SK-MEL-5 (cell line): ENCODE measurements around the gene KPRP. TPM values are rescaled to one million over a fixed set of nuclear protein-coding genes. Genes with fewer than 3 reads are reported as not detected.

Experiments used
- total RNA-seq: library from RNA; depleted of rRNA; stranded (reverse); fragments of >200 nt; shearing (Covaris generic); gene quantifications from 2 replicates; pipeline ENCODE4 v1.2.3, GENCODE V29; 2014; rRNA removed

Gene KPRP
- total RNA-seq, 1 experiment from 2014 or later, result not detected

Other genes starting within 250 kb of the KPRP start
- gene LCE5A, start 247.2 kb upstream of the KPRP start, total RNA-seq, result not detected in 2 replicates
- gene CRCT1, start 243.5 kb upstream of the KPRP start, total RNA-seq, result not detected in 2 replicates
- gene LCE3E, start 191.2 kb upstream of the KPRP start, total RNA-seq, result not detected in 2 replicates
- not detected in 2 replicates for gene LCE3D, start 177.5 kb upstream of the KPRP start, total RNA-seq
- gene LCE3C, start 157.8 kb upstream of the KPRP start, total RNA-seq, result not detected in 2 replicates
- not detected in 2 replicates for gene LCE3B, start 144.2 kb upstream of the KPRP start, total RNA-seq
- gene LCE3A, start 134.9 kb upstream of the KPRP start, total RNA-seq, result not detected in 2 replicates
- gene LCE2D, start 94.6 kb upstream of the KPRP start, total RNA-seq, result not detected in 2 replicates
- not detected in 2 replicates for gene LCE2C, start 82.7 kb upstream of the KPRP start, total RNA-seq
- gene LCE2B, start 71.9 kb upstream of the KPRP start, total RNA-seq, result not detected in 2 replicates
- gene LCE2A, start 59.7 kb upstream of the KPRP start, total RNA-seq, result 2.5 and 3.3 TPM in 2 replicates
- not detected in 2 replicates for gene LCE4A, start 49.9 kb upstream of the KPRP start, total RNA-seq
- not detected in 2 replicates for gene LCE1F, start 17.1 kb downstream of the KPRP start, total RNA-seq
- not detected in 2 replicates for gene LCE1E, start 28.2 kb downstream of the KPRP start, total RNA-seq
- not detected in 2 replicates for gene LCE1D, start 38.7 kb downstream of the KPRP start, total RNA-seq
- not detected in 2 replicates for gene LCE1C, start 48.6 kb downstream of the KPRP start, total RNA-seq
- gene LCE1B, start 53.9 kb downstream of the KPRP start, total RNA-seq, result not detected in 2 replicates
- gene LCE1A, start 69.4 kb downstream of the KPRP start, total RNA-seq, result not detected in 2 replicates
- gene LCE6A, start 84.8 kb downstream of the KPRP start, total RNA-seq, result not detected in 2 replicates
- not detected in 2 replicates for gene LCE7A, start 102.0 kb downstream of the KPRP start, total RNA-seq
- gene SMCP, start 120.3 kb downstream of the KPRP start, total RNA-seq, result not detected in 2 replicates
- gene IVL, start 150.5 kb downstream of the KPRP start, total RNA-seq, result not detected in 2 replicates
- not detected in 2 replicates for gene SPRR5, start 189.2 kb downstream of the KPRP start, total RNA-seq
- not detected in 2 replicates for gene SPRR4, start 212.6 kb downstream of the KPRP start, total RNA-seq
- not detected in 2 replicates for gene SPRR1A, start 226.1 kb downstream of the KPRP start, total RNA-seq
- not detected in 2 replicates for gene SPRR3, start 243.7 kb downstream of the KPRP start, total RNA-seq